ENCODE data around the gene ZNF536.

Gene ZNF536

DNA sequence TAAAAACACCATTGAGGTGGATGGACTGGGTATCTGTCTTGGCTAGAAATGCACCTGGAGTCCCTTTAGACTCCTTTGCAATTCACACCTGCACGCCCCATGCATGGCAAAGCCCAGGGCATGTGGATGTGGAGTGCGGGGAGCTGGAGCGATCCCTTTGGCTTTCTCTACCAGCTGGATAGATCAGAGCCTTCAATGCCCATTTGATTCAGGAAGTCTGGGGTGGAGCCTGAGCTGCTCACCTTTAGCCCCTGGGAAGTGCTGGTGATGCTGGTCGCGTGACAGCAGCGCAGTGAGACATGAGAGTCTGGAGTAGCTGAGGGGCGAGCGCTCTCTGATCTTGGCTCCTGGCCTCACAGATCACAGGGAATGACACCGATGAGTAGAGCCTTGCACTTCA, 4.8 kb upstream of the ZNF536 start:
- Histone ChIP-seq H3K9ac (ENCODE audit: low read length) (no peak overlapping the region), H3K4me1 (ENCODE audit: control insufficient read depth, insufficient read depth, low read length) (no peaks in the 10 kb centered on the region), H3K36me3 (ENCODE audit: control insufficient read depth, insufficient read depth, low read length, severe bottlenecking) (no peaks in the 10 kb centered on the region), H3K27me3 (replicated peaks; ENCODE audit: control insufficient read depth, insufficient read depth, low read length) (peaks cover 15% of the 10 kb centered on the region), H3K4me3 (ENCODE audit: low read length) (no peak overlapping the region), H3K9me3 (ENCODE audit: control insufficient read depth, low read length) (no peaks in the 10 kb centered on the region)
- DNase-seq (ENCODE audit: low read depth): no peak

DNA sequence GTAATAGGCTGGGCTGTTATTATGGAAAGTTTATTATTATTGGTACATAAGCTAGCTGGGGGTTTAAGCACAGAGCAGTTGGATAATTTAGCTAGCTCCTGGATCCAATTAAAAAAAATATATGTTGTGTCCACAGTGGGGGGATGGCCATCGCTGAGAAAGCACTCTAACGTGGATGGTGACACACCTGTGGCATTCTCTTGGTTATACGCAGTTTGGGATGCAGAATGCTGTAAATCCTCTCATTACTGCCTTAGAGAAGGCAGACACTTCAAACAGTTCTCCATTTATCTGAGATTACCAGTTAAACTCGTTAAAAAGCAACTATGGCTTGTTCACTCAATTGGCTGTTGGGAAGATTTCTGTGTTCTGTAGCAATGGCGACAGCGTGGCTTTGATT, 2.4 kb upstream of the ZNF536 start:
- DNase-seq (ENCODE audit: low read depth): no peak
- no peak overlapping the region for H3K4me3 ChIP-seq (ENCODE audit: low read length)
- H3K4me1 ChIP-seq (ENCODE audit: control insufficient read depth, insufficient read depth, low read length): no peaks in the 10 kb centered on the region
- no peaks in the 10 kb centered on the region for H3K36me3 ChIP-seq (ENCODE audit: control insufficient read depth, insufficient read depth, low read length, severe bottlenecking)
- no peaks in the 10 kb centered on the region for H3K9me3 ChIP-seq (ENCODE audit: control insufficient read depth, low read length)
- H3K9ac ChIP-seq (ENCODE audit: low read length): no peak overlapping the region
- peaks cover 15% of the 10 kb centered on the region for H3K27me3 ChIP-seq (replicated peaks; ENCODE audit: control insufficient read depth, insufficient read depth, low read length)

GRCh38 chr19:30371161-30371836, 885 bp upstream of the ZNF536 start:
- Histone ChIP-seq H3K4me3 (ENCODE audit: low read length) (no peak overlapping the region), H3K9me3 (ENCODE audit: control insufficient read depth, low read length) (no peaks in the 10 kb centered on the region), H3K9ac (ENCODE audit: low read length) (no peak overlapping the region), H3K27me3 (replicated peaks; ENCODE audit: control insufficient read depth, insufficient read depth, low read length) (peaks cover 15% of the 10 kb centered on the region), H3K36me3 (ENCODE audit: control insufficient read depth, insufficient read depth, low read length, severe bottlenecking) (no peaks in the 10 kb centered on the region), H3K4me1 (ENCODE audit: control insufficient read depth, insufficient read depth, low read length) (no peaks in the 10 kb centered on the region)
- DNase-seq (ENCODE audit: low read depth): no peak

- DNase-seq (ENCODE audit: low read depth): no peak
- H3K36me3 ChIP-seq (ENCODE audit: control insufficient read depth, insufficient read depth, low read length, severe bottlenecking): no peaks in the 10 kb centered on the region
Measured at GRCh38 chr19:30373593-30373992, 1.4 kb downstream of the ZNF536 start.

DNA sequence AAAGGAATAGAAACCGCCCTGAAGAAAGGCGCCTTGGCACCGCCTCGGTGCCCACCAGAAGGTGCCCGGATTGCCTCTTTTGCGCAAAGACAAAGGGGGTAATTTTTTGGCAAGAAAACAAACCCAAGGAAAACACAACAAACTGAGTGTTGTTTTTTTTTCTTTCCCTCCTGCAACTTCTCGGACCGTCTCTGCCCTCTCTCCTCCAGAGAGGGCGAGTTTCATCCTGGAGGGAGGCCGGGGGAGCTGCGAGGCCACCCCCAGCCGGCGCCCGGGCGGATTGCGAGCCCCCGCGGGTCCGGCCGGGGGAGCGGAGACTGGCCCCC, 2.3 kb downstream of the ZNF536 start:
- Histone ChIP-seq H3K9ac (ENCODE audit: low read length) (no peak overlapping the region), H3K27me3 (replicated peaks; ENCODE audit: control insufficient read depth, insufficient read depth, low read length) (peaks cover 16% of the 10 kb centered on the region), H3K4me1 (ENCODE audit: control insufficient read depth, insufficient read depth, low read length) (no peaks in the 10 kb centered on the region), H3K9me3 (ENCODE audit: control insufficient read depth, low read length) (no peaks in the 10 kb centered on the region), H3K4me3 (ENCODE audit: low read length) (no peak overlapping the region), H3K36me3 (ENCODE audit: control insufficient read depth, insufficient read depth, low read length, severe bottlenecking) (no peaks in the 10 kb centered on the region)
- no peak for DNase-seq (ENCODE audit: low read depth)

More at GRCh38 chr19:30373593-30373992, 1.4 kb downstream of the ZNF536 start:
- Histone ChIP-seq H3K9me3 (ENCODE audit: control insufficient read depth, low read length) (no peaks in the 10 kb centered on the region), H3K4me3 (ENCODE audit: low read length) (no peak overlapping the region), H3K9ac (ENCODE audit: low read length) (no peak overlapping the region), H3K27me3 (replicated peaks; ENCODE audit: control insufficient read depth, insufficient read depth, low read length) (peaks cover 16% of the 10 kb centered on the region), H3K4me1 (ENCODE audit: control insufficient read depth, insufficient read depth, low read length) (no peaks in the 10 kb centered on the region)

GRCh38 chr19:30374865-30375552, 2.8 kb downstream of the ZNF536 start:
- Histone ChIP-seq H3K4me3 (ENCODE audit: low read length) (no peak overlapping the region), H3K9me3 (ENCODE audit: control insufficient read depth, low read length) (no peaks in the 10 kb centered on the region), H3K36me3 (ENCODE audit: control insufficient read depth, insufficient read depth, low read length, severe bottlenecking) (no peaks in the 10 kb centered on the region), H3K27me3 (replicated peaks; ENCODE audit: control insufficient read depth, insufficient read depth, low read length) (peaks cover 16% of the 10 kb centered on the region), H3K9ac (ENCODE audit: low read length) (no peak overlapping the region), H3K4me1 (ENCODE audit: control insufficient read depth, insufficient read depth, low read length) (no peaks in the 10 kb centered on the region)
- DNase-seq (ENCODE audit: low read depth): no peak

- Histone ChIP-seq H3K4me1 (ENCODE audit: control insufficient read depth, insufficient read depth, low read length) (no peaks in the 10 kb centered on the region), H3K36me3 (ENCODE audit: control insufficient read depth, insufficient read depth, low read length, severe bottlenecking) (no peaks in the 10 kb centered on the region), H3K27me3 (replicated peaks; ENCODE audit: control insufficient read depth, insufficient read depth, low read length) (peaks cover 16% of the 10 kb centered on the region), H3K9me3 (ENCODE audit: control insufficient read depth, low read length) (no peaks in the 10 kb centered on the region), H3K9ac (ENCODE audit: low read length) (no peak overlapping the region), H3K4me3 (ENCODE audit: low read length) (no peak overlapping the region)
- no peak for DNase-seq (ENCODE audit: low read depth)
Measured at GRCh38 chr19:30375553-30376031, 3.4 kb downstream of the ZNF536 start.

- H3K9me3 ChIP-seq (ENCODE audit: control insufficient read depth, low read length): no peaks in the 10 kb centered on the region
- H3K4me1 ChIP-seq (ENCODE audit: control insufficient read depth, insufficient read depth, low read length): no peaks in the 10 kb centered on the region
- no peak overlapping the region for H3K4me3 ChIP-seq (ENCODE audit: low read length)
- peaks cover 16% of the 10 kb centered on the region for H3K27me3 ChIP-seq (replicated peaks; ENCODE audit: control insufficient read depth, insufficient read depth, low read length)
- no peak for DNase-seq (ENCODE audit: low read depth)
- H3K36me3 ChIP-seq (ENCODE audit: control insufficient read depth, insufficient read depth, low read length, severe bottlenecking): no peaks in the 10 kb centered on the region
- H3K9ac ChIP-seq (ENCODE audit: low read length): no peak overlapping the region
Measured at GRCh38 chr19:30376272-30376671, 4.1 kb downstream of the ZNF536 start.

- H3K4me1 ChIP-seq (ENCODE audit: control insufficient read depth, insufficient read depth, low read length): no peaks in the 10 kb centered on the region
- H3K27me3 ChIP-seq (replicated peaks; ENCODE audit: control insufficient read depth, insufficient read depth, low read length): peaks cover 16% of the 10 kb centered on the region
- no peaks in the 10 kb centered on the region for H3K36me3 ChIP-seq (ENCODE audit: control insufficient read depth, insufficient read depth, low read length, severe bottlenecking)
- no peaks in the 10 kb centered on the region for H3K9me3 ChIP-seq (ENCODE audit: control insufficient read depth, low read length)
- DNase-seq (ENCODE audit: low read depth): no peak
- no peak overlapping the region for H3K9ac ChIP-seq (ENCODE audit: low read length)
- H3K4me3 ChIP-seq (ENCODE audit: low read length): no peak overlapping the region
Measured at GRCh38 chr19:30376826-30377425, 4.7 kb downstream of the ZNF536 start.

GRCh38 chr19:30378701-30379100, 6.5 kb downstream of the ZNF536 start:
- no peaks in the 10 kb centered on the region for H3K9me3 ChIP-seq (ENCODE audit: control insufficient read depth, low read length)
- H3K4me3 ChIP-seq (ENCODE audit: low read length): no peak overlapping the region
- H3K4me1 ChIP-seq (ENCODE audit: control insufficient read depth, insufficient read depth, low read length): no peaks in the 10 kb centered on the region
- H3K9ac ChIP-seq (ENCODE audit: low read length): no peak overlapping the region
- no peak for DNase-seq (ENCODE audit: low read depth)
- peaks cover 13% of the 10 kb centered on the region for H3K27me3 ChIP-seq (replicated peaks; ENCODE audit: control insufficient read depth, insufficient read depth, low read length)
- no peaks in the 10 kb centered on the region for H3K36me3 ChIP-seq (ENCODE audit: control insufficient read depth, insufficient read depth, low read length, severe bottlenecking)

DNA sequence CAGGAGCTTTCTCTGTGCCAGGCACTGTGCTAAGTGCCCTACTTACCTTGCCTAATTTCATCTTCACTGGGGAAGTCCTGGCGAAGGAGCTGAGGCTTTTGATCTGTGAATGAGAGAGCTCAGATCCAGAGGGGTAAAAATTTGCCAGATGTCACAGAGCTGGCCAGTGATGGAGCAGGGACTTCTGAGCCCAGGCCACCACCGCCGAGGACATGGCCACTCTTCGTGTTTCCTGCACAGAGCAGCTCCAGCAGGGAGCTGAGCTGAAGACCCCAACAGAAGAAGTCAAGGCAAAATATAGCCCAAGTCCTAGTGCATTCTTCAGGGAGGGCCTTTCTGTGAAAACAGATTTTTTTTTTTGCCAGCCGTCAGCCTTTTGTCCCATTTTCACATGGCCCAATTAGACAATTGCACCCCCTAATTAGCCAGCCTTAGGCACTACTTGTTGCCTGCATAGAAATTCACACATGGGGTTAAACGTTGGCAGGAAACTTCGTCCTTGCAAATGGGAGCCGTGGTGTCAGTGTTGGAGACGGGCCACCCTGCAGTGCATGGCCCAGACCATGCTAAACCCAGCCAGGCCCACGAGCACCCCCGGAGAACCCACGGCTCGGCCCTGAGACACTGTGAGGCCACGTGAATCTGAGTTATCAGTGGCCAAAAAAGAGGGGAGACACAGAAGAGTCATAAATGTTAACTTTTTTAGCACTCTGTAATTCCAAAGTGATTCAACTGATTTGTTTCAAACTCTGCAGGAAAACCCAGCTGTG, 7.8 kb downstream of the ZNF536 start:
- Histone ChIP-seq H3K9me3 (ENCODE audit: control insufficient read depth, low read length) (no peaks in the 10 kb centered on the region), H3K9ac (ENCODE audit: low read length) (no peak overlapping the region), H3K27me3 (replicated peaks; ENCODE audit: control insufficient read depth, insufficient read depth, low read length) (peaks cover 12% of the 10 kb centered on the region), H3K36me3 (ENCODE audit: control insufficient read depth, insufficient read depth, low read length, severe bottlenecking) (no peaks in the 10 kb centered on the region), H3K4me1 (ENCODE audit: control insufficient read depth, insufficient read depth, low read length) (no peaks in the 10 kb centered on the region), H3K4me3 (ENCODE audit: low read length) (no peak overlapping the region)
- DNase-seq (ENCODE audit: low read depth): no peak

Data from adipocyte (in vitro differentiated cells).